ENCODE measurements around the gene SLA2.
A peak's percentile ranks its signal among the peaks of the same experiment; 100 is the strongest.
"Not testable (repeated sequence)": the region's sequence is repeated elsewhere in the genome, so short reads cannot be mapped to it uniquely, and the experiment has no call there.

Gene SLA2

GRCh38 chr20:36645998-36646397 lies at the start of gene SLA2:
Gene SLA2 (minus strand): TSS chr20:36646196. CDS start chr20:36641335, 4,861 bp downstream.
- DNase-seq = peak; percentile 70

- DNase-seq = not testable (repeated sequence)
Observed at GRCh38 chr20:36695467-36695866, 49.5 kb upstream of the SLA2 start.

- no peak for DNase-seq
Observed at GRCh38 chr20:36688630-36689029, 42.6 kb upstream of the SLA2 start.

- no peak for DNase-seq
Observed at GRCh38 chr20:36687850-36688249, 41.9 kb upstream of the SLA2 start.

GRCh38 chr20:36686944-36687343 lies 40.9 kb upstream of the SLA2 start:
- DNase-seq = no peak

- DNase-seq = no peak
Observed at GRCh38 chr20:36686504-36686903, 40.5 kb upstream of the SLA2 start.

GRCh38 chr20:36684747-36685146 lies 38.8 kb upstream of the SLA2 start:
- DNase-seq = no peak

GRCh38 chr20:36682311-36682710 lies 36.3 kb upstream of the SLA2 start:
- DNase-seq = no peak

- DNase-seq = no peak
Observed at GRCh38 chr20:36677422-36677771, 31.4 kb upstream of the SLA2 start.

- DNase-seq = no peak
Observed at GRCh38 chr20:36676701-36677421, 30.9 kb upstream of the SLA2 start.

- DNase-seq = not testable (repeated sequence)
Observed at GRCh38 chr20:36675545-36675944, 29.5 kb upstream of the SLA2 start.

GRCh38 chr20:36672991-36673390 lies 27.0 kb upstream of the SLA2 start:
- no peak for DNase-seq

GRCh38 chr20:36670665-36671357 lies 24.8 kb upstream of the SLA2 start:
- DNase-seq = no peak

GRCh38 chr20:36666181-36666740 lies 20.3 kb upstream of the SLA2 start:
- DNase-seq = no peak

- no peak for DNase-seq
Observed at GRCh38 chr20:36663031-36663430, 17.0 kb upstream of the SLA2 start.

- no peak for DNase-seq
Observed at GRCh38 chr20:36658300-36658699, 12.3 kb upstream of the SLA2 start.

GRCh38 chr20:36656733-36657132 lies 10.7 kb upstream of the SLA2 start:
- no peak for DNase-seq

GRCh38 chr20:36655004-36655403 lies 9.0 kb upstream of the SLA2 start:
- DNase-seq = no peak

- no peak for DNase-seq
Observed at GRCh38 chr20:36654506-36654905, 8.5 kb upstream of the SLA2 start.

- DNase-seq = no peak
Observed at GRCh38 chr20:36653456-36653855, 7.5 kb upstream of the SLA2 start.

- DNase-seq = no peak
Observed at GRCh38 chr20:36647196-36648121, 1.5 kb upstream of the SLA2 start.

- no peak for DNase-seq
Observed at GRCh38 chr20:36646678-36647077, 682 bp upstream of the SLA2 start.

- no peak for DNase-seq
Observed at GRCh38 chr20:36645353-36645752, 643 bp downstream of the SLA2 start.

All from activated gamma-delta T cell treated with Interleukin-2 at 50 U/mL for 16 hours (primary cell).